Hair follicle dermal papilla cell (primary cell): ENCODE results near the gene TMEM179. TPM values are rescaled to one million over a fixed set of nuclear protein-coding genes. Genes with fewer than 3 reads are reported as not detected.

Source experiments
- total RNA-seq: library from RNA; depleted of rRNA; stranded (reverse); fragments of >200 nt; gene quantifications from 2 replicates; pipeline ENCODE4 v1.2.3, GENCODE V29; 2012

TMEM179 gene
- total RNA-seq = not detected in 2 replicates

DNA sequence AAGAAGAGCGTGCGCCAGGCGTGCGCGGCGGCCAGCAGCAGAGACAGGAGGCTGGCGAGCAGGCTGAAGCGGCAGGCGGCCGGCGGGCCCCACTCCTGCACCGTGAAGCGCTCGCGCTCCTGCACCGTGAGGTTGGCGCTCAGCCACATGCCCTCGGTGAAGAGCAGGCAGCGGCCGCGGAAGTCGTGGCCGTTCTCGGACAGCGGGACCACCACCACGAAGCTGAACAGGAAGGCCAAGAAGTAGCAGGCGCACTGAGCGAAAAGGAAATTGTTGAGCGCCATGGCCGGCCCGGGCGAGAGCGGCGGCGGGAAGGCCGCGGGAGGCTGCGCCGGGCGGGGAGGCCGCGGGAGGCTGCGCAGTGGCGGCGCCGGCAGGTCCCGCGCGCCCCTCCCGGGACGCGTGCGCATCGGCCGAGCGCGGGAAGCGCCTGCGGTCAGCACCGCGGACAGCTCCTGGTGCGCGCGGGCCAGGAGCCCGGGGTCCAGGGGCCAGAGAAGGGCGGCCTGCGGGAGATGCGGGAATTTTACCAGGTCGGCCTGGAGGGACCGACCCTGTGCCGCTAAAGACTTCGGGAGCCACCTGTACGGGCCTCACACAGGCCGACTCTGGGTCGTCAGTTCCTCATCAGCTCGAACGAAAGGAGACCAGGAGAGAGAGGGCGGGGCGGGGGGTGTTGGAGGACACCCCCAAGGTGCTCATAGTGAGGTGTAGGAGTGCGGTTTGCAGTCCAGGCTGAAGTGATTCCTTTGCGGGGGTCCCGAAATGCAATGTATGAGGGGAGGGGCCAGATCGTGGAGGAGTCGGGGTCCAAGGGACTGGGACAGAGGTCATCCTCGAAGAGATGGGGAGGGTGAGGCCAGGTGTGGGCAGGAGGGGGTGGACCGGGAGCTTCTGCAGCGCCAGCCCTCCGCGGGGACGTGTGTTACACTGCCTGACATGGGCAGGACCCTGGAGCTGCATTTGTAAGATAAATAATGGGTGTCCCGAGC, at the start of gene TMEM179:
TSS of gene TMEM179 (minus strand) at position 315 of the 992 bp plus-strand sequence. CDS start at position 284, 31 bp downstream.

DNA sequence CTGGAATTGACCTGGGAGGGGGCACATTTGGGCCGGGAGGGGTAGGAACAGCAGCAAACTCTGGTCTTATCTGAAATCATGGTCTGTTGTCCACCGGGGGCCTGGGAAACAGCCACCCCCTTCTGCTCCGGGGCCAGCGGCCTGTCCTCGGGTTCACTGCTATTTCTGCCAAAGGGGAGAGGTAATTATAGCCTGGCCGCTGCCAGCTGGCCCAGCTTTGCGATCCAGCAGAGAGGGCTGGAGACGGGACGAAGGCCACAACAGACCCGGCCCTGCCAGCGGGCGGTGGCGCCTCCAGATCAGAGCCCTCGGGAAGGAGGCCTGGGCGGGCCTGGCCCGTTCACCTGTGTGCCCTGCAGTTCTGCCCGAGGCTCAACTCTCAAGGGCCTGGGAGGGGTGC, 25.1 kb downstream of the TMEM179 start, which contains the start of gene C14orf180:
TSS of gene C14orf180 (plus strand) at position 258 of the 400 bp plus-strand sequence. CDS start 6,667 bp downstream, outside the sequence.

Other genes starting within 250 kb of the TMEM179 start
- not detected in 2 replicates for gene C14orf180, start 25.0 kb downstream of the TMEM179 start, total RNA-seq
- 71.6 and 77.1 TPM in 2 replicates for gene INF2, start 84.8 kb upstream of the TMEM179 start, total RNA-seq
- 6.8 and 7.3 TPM in 2 replicates for gene ADSS1, start 119.5 kb upstream of the TMEM179 start, total RNA-seq
- gene SIVA1, start 148.4 kb upstream of the TMEM179 start, total RNA-seq = 64.1 and 69.2 TPM in 2 replicates
- 221 and 234 TPM in 2 replicates for gene AKT1, start 191.0 kb upstream of the TMEM179 start, total RNA-seq
- 5.7 and 5.8 TPM in 2 replicates for gene ZBTB42, start 196.3 kb upstream of the TMEM179 start, total RNA-seq